GM15510 (cell line): ENCODE results near the gene RAB42.

Experiments used
- POLR2A ChIP-seq: IDR thresholded peaks from 3 replicates; pipeline ENCODE4 v1.6.1; 2011; ENCODE audit warnings: borderline replicate concordance; ENCODE audit not compliant: insufficient read length; ENCODE audit errors: extremely low read depth

Gene RAB42

GRCh38 chr1:28642056-28642846 is 50.2 kb downstream of the RAB42 start:
- no peak for TF ChIP-seq POLR2A

GRCh38 chr1:28642847-28643635 is 51.0 kb downstream of the RAB42 start, which contains the start of gene TAF12:
TSS of gene TAF12 (minus strand) at chr1:28643067. CDS start at chr1:28622081, 20,986 bp downstream.
- peak; percentile 99 for TF ChIP-seq POLR2A

- no peak for TF ChIP-seq POLR2A
Measured at GRCh38 chr1:28644494-28644893, 52.4 kb downstream of the RAB42 start.
